Activated B cell treated with CpG ODN at 0.5 μM for 24 hours (primary cell): ENCODE results near the gene DOK7. TPM values are rescaled to one million over a fixed set of nuclear protein-coding genes. Genes with fewer than 3 reads are reported as not detected.

Experiments used
- ATAC-seq: fragments of 200-7000 bp; cut with Tn5 transposase; one replicate; pipeline ENCODE4 v1.10.0; 2021; ENCODE audit warnings: low read depth, mild to moderate bottlenecking, moderate library complexity
- CTCF ChIA-PET: fragments of 350-600 bp; sonication (Branson Sonifier 250); formaldehyde crosslinking; loops from one replicate; lab custom pipeline; 2021; ENCODE audit warnings: antibody characterized with exemption; lab: Charles Lee
- POLR2A ChIA-PET: fragments of 350-600 bp; sonication (Branson Sonifier 250); formaldehyde crosslinking; loops from one replicate; lab custom pipeline; 2021; ENCODE audit warnings: antibody characterized with exemption; lab: Charles Lee
- DNase-seq: peaks from one replicate; pipeline ENCODE4 v3.0.0; 2022
- H3K27ac Mint-ChIP-seq: one replicate; pipeline ENCODE4 v1.8.0; 2020; ENCODE audit warnings: mixed read lengths
- H3K27me3 Mint-ChIP-seq: one replicate; pipeline ENCODE4 v1.8.0; 2021; ENCODE audit warnings: mixed read lengths
- H3K36me3 Mint-ChIP-seq: one replicate; pipeline ENCODE4 v1.8.0; 2021; ENCODE audit warnings: low read depth, mixed read lengths
- H3K4me1 Mint-ChIP-seq: one replicate; pipeline ENCODE4 v1.8.0; 2021; ENCODE audit warnings: mixed read lengths
- H3K4me3 Mint-ChIP-seq: one replicate; pipeline ENCODE4 v1.8.0; 2020; ENCODE audit warnings: mild to moderate bottlenecking, mixed read lengths
- H3K9me3 Mint-ChIP-seq: one replicate; pipeline ENCODE4 v1.8.0; 2020; ENCODE audit warnings: mixed read lengths
- CTCF ChIP-seq: fragments of 200-600 bp; IDR thresholded peaks from one replicate; pipeline ENCODE4 v1.8.0; 2022; ENCODE audit warnings: antibody characterized with exemption, mild to moderate bottlenecking
- intact Hi-C: fragments of 100-400 bp; cut with micrococcal nuclease; formaldehyde crosslinking; loops from one replicate; pipeline ENCODE4 v1.15.1; 2024
- total RNA-seq: library from RNA; stranded (reverse); gene quantifications from 2 replicates; pipeline ENCODE4 v1.2.3, GENCODE V29; 2022

The DOK7 gene
- total RNA-seq, 1 donor from 2014 or later = 2.7 TPM

GRCh38 chr4:3433138-3433869 is 29.8 kb upstream of the DOK7 start:
- ChIA-PET CTCF (interaction anchor here (1.6 kb wide), 1 partner anchor 87 kb away, joined by 7 read pairs; no protein-coding TSS in a partner anchor), POLR2A (no interaction called here)
- Mint-ChIP-seq H3K36me3 (no peaks in the 10 kb centered on the region), H3K4me3 (no peak overlapping the region), H3K4me1 (no peaks in the 10 kb centered on the region), H3K27me3 (no peaks in the 10 kb centered on the region), H3K9me3 (no peaks in the 10 kb centered on the region), H3K27ac (no peak overlapping the region)
- TF ChIP-seq CTCF = no peak
- ATAC-seq = no peak
- no peak for DNase-seq
- intact Hi-C loops = no loop called here

DNA sequence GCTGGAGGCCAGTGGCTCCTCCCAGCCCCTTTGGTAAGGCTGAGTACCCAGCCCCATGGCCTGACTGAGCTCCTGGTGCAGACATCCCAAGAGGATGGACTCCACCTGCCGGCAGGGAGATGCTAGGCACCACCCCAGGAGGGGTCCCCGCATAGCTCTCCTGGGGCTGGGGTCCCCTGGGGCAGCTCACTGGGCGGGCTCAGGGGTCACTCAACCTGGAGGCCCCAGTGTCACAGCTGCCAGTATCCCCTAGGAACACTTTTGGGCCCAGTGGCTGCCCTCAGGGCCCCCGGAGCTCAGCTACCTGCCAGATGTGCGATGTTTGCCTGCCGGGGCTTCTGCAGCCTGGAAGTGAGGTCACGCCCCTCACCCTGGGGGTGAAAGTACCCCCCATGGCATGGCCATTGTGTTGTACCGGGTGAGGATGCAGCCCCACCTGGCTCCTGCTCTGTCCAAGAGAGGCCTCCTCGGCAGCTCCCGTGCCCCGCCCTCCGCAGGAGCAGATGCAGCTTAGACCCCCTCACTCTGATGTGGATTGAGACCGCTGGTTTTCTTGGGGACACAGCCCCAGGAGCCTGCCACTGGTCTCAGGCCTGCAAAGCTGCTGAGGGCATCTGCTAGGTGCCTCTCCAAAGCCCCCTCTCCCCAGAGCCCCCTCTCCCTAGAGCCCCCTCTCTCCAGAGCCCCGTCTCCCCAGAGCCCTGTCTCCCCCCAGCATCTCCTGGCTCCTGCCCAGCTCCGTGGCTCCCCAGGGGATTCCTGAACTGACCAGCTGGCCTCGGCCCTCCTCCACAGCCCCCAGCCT is 28.0 kb upstream of the DOK7 start:
- ATAC-seq (no peak), DNase-seq (no peak)
- intact Hi-C loops = no loop called here
- Mint-ChIP-seq H3K9me3 (no peaks in the 10 kb centered on the region), H3K27me3 (no peaks in the 10 kb centered on the region), H3K4me3 (no peak overlapping the region), H3K27ac (no peak overlapping the region), H3K4me1 (no peaks in the 10 kb centered on the region), H3K36me3 (no peaks in the 10 kb centered on the region)
- ChIA-PET POLR2A (no interaction called here), CTCF (interaction anchor here (1.6 kb wide), 1 partner anchor 89 kb away, joined by 7 read pairs; no protein-coding TSS in a partner anchor)
- TF ChIP-seq CTCF = no peak

- intact Hi-C loops = no loop called here
- Mint-ChIP-seq H3K27ac (no peak overlapping the region), H3K36me3 (no peaks in the 10 kb centered on the region), H3K9me3 (no peaks in the 10 kb centered on the region), H3K27me3 (no peaks in the 10 kb centered on the region), H3K4me3 (no peak overlapping the region), H3K4me1 (no peaks in the 10 kb centered on the region)
- POLR2A ChIA-PET = interaction anchor here (0.7 kb wide), 1 partner anchor 47 kb away, joined by 3 read pairs; no protein-coding TSS in a partner anchor
- no peak for TF ChIP-seq CTCF
- ATAC-seq (no peak), DNase-seq (no peak)
- CTCF ChIA-PET = no interaction called here
These were observed 27.5 kb upstream of the DOK7 start for GRCh38 chr4:3435686-3435956.

DNA sequence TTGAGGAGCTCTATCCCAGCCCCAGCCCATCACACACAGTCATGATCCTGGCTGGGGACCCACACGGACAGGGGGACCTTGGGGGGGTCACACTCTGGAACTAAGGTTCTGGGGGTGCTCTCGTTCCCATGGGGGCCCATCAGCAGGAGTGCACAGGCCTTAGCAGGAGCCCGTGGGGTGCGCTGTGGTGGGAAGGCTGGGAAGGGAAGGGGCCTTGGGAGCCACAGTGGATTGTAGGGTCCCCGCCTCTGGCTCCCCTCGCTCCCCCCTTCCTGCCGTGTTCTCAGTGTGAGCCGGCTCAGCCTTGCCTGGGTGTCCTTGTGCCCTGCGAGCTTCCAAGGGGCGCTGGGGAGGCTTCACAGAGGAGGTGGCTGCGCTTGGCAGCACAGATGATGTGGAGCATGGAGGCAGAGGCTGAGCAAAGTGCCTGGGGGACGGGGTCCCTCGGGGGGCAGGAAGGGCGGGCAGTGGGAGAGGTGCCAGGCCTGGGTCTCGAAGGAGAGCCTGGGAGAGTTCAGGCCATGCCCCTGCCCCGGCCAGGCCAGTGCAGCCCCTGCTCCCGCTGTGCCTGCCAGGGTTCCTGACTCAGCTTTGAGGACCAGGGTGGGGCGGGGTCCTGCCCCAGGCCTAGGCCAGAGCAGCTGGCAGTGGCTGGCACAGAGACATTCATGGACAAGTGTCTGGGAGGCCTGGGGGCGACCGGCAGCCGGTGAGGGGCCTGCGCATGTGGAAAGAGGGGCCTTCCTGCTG is 26.9 kb upstream of the DOK7 start:
- Mint-ChIP-seq H3K27me3 (no peaks in the 10 kb centered on the region), H3K9me3 (no peaks in the 10 kb centered on the region), H3K4me3 (no peak overlapping the region), H3K27ac (no peak overlapping the region), H3K36me3 (no peaks in the 10 kb centered on the region), H3K4me1 (no peaks in the 10 kb centered on the region)
- DNase-seq (no peak), ATAC-seq (no peak)
- intact Hi-C loops = no loop called here
- no peak for TF ChIP-seq CTCF
- ChIA-PET CTCF (no interaction called here), POLR2A (interaction anchor here (0.7 kb wide), 1 partner anchor 48 kb away, joined by 3 read pairs; no protein-coding TSS in a partner anchor)
